MCF 10A (cell line): ENCODE results near the gene DOK5. TPM values are rescaled to one million over a fixed set of nuclear protein-coding genes. Genes with fewer than 3 reads are reported as not detected.

Experiments used
- BruUV-seq: library from RNA; stranded (reverse); fragments of 400-500 nt; replicated peaks from 2 replicates; lab custom pipeline; 2021; lab: Mats Ljungman, UMichigan
- CTCF ChIA-PET: fragments of 300-600 bp; sonication (Branson Sonifier 250); formaldehyde crosslinking; extraction: SDS; loops from one replicate; lab custom pipeline; 2021; ENCODE audit warnings: antibody characterized with exemption, inconsistent platforms; lab: Yijun Ruan, JAX
- POLR2A ChIA-PET: fragments of 300-600, 350-650 bp; sonication (Branson Sonifier 250); formaldehyde crosslinking; extraction: SDS; loops from one replicate; lab custom pipeline; 2020; ENCODE audit warnings: antibody characterized with exemption, inconsistent platforms; lab: Yijun Ruan, JAX
- DNase-seq: peaks from one replicate; pipeline ENCODE4 v3.0.0-alpha.2; 2018; ENCODE audit not compliant: unreplicated experiment
- H3K27ac Mint-ChIP-seq: one replicate; pipeline ENCODE4 v1.8.0; 2022; ENCODE audit warnings: mild to moderate bottlenecking, low read depth, mixed read lengths; ENCODE audit not compliant: unreplicated experiment
- H3K27me3 Mint-ChIP-seq: one replicate; pipeline ENCODE4 v1.8.0; 2022; ENCODE audit warnings: mixed read lengths; ENCODE audit not compliant: insufficient read depth, unreplicated experiment
- H3K36me3 Mint-ChIP-seq: one replicate; pipeline ENCODE4 v1.8.0; 2022; ENCODE audit warnings: mild to moderate bottlenecking, moderate library complexity, mixed read lengths; ENCODE audit not compliant: insufficient read depth, unreplicated experiment
- H3K4me1 Mint-ChIP-seq: one replicate; pipeline ENCODE4 v1.8.0; 2022; ENCODE audit warnings: mixed read lengths; ENCODE audit not compliant: insufficient read depth, unreplicated experiment
- H3K4me3 Mint-ChIP-seq: one replicate; pipeline ENCODE4 v1.8.0; 2022; ENCODE audit warnings: mild to moderate bottlenecking, moderate library complexity, mixed read lengths; ENCODE audit not compliant: unreplicated experiment
- H3K9me3 Mint-ChIP-seq: one replicate; pipeline ENCODE4 v1.8.0; 2022; ENCODE audit warnings: mixed read lengths; ENCODE audit not compliant: unreplicated experiment
- CTCF ChIP-seq: fragments of 200-600 bp; IDR thresholded peaks from one replicate; pipeline ENCODE4 v1.8.0; 2022; ENCODE audit warnings: antibody characterized with exemption, mild to moderate bottlenecking; ENCODE audit not compliant: unreplicated experiment
- intact Hi-C: fragments of 100-400 bp; cut with micrococcal nuclease; formaldehyde crosslinking; loops from 2 replicates; pipeline ENCODE4 v1.14.1; 2022
- total RNA-seq: library from RNA; stranded (reverse); gene quantifications from 2 replicates; pipeline ENCODE4 v1.2.3, GENCODE V29; 2022

The DOK5 gene
- total RNA-seq, 1 experiment from 2014 or later = not detected

- H3K4me3 Mint-ChIP-seq = no peak overlapping the region
- TF ChIP-seq CTCF = no peak
- no peaks in the 10 kb centered on the region for H3K9me3 Mint-ChIP-seq
- intact Hi-C loops = no loop called here
- H3K27me3 Mint-ChIP-seq = peaks cover 24% of the 10 kb centered on the region
- CTCF ChIA-PET = interaction anchor here (1.2 kb wide), 1 partner anchor 13 kb away, joined by 3 read pairs; no protein-coding TSS in a partner anchor
- no peak overlapping the region for H3K27ac Mint-ChIP-seq
- no peaks in the 10 kb centered on the region for H3K4me1 Mint-ChIP-seq
- BruUV-seq = no TSS peak
- H3K36me3 Mint-ChIP-seq = no peaks in the 10 kb centered on the region
- POLR2A ChIA-PET = interaction anchor here (0.7 kb wide), 2 partner anchors 94 to 1850 kb away, joined by 3 read pairs; no protein-coding TSS in a partner anchor
- DNase-seq = no peak
Measured at GRCh38 chr20:54545676-54546358, 70.4 kb downstream of the DOK5 start.

- Mint-ChIP-seq H3K9me3 (no peaks in the 10 kb centered on the region), H3K27me3 (peaks cover under 1% of the 10 kb centered on the region), H3K36me3 (no peaks in the 10 kb centered on the region), H3K27ac (no peak overlapping the region), H3K4me1 (no peaks in the 10 kb centered on the region), H3K4me3 (no peak overlapping the region)
- POLR2A ChIA-PET = no interaction called here
- intact Hi-C loops = no loop called here
- DNase-seq = no peak
- CTCF ChIA-PET = no interaction called here
- TF ChIP-seq CTCF = no peak
- no TSS peak for BruUV-seq
Measured at GRCh38 chr20:54548849-54549248, 73.5 kb downstream of the DOK5 start.

- no TSS peak for BruUV-seq
- Mint-ChIP-seq H3K27ac (no peak overlapping the region), H3K9me3 (no peaks in the 10 kb centered on the region), H3K36me3 (no peaks in the 10 kb centered on the region), H3K4me3 (no peak overlapping the region), H3K4me1 (no peaks in the 10 kb centered on the region), H3K27me3 (peaks cover 10% of the 10 kb centered on the region)
- TF ChIP-seq CTCF = no peak
- intact Hi-C loops = no loop called here
- DNase-seq = no peak
- POLR2A ChIA-PET = no interaction called here
- CTCF ChIA-PET = no interaction called here
Measured at GRCh38 chr20:54549658-54550326, 74.4 kb downstream of the DOK5 start.

DNA sequence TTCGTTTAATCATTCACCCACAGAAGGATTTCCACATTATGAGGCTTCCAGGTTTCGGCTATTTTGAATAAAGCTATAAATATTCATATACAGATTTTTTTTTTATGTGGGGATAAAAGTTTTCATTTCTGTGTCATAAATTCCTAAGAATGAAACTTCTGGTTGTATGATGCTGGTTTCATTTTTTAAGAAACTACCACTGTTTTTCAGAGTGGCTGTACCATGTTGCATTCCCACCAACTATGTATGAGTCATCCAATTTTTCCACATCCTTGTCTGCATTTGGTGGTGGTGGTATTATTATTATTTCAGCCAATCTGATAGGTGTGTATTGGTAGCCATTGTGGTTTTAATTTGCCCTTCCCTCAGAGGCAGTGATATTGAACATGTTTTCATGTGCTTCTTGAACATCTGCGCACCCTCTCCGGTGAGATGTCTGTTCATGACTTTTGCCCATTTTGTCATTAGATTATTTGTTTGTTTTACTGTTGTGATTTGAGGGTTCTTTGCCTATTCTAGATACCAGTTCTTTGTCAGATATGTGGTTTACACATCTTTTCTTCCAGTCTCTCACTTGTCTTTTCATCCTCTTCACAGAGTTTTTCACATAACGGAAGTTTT is 75.5 kb downstream of the DOK5 start:
- Mint-ChIP-seq H3K27me3 (peaks cover 21% of the 10 kb centered on the region), H3K4me1 (no peaks in the 10 kb centered on the region), H3K4me3 (no peak overlapping the region), H3K9me3 (no peaks in the 10 kb centered on the region), H3K27ac (no peak overlapping the region), H3K36me3 (no peaks in the 10 kb centered on the region)
- POLR2A ChIA-PET = interaction anchor here (0.7 kb wide), 1 partner anchor 1526 kb away, joined by 3 read pairs; no protein-coding TSS in a partner anchor
- DNase-seq = no peak
- CTCF ChIA-PET = interaction anchor here (0.6 kb wide), 2 partner anchors 24 to 107 kb away, joined by 3 read pairs; no protein-coding TSS in a partner anchor
- BruUV-seq = no TSS peak
- intact Hi-C loops = no loop called here
- no peak for TF ChIP-seq CTCF
